ENCODE measurements around the gene CDT1.

DNA sequence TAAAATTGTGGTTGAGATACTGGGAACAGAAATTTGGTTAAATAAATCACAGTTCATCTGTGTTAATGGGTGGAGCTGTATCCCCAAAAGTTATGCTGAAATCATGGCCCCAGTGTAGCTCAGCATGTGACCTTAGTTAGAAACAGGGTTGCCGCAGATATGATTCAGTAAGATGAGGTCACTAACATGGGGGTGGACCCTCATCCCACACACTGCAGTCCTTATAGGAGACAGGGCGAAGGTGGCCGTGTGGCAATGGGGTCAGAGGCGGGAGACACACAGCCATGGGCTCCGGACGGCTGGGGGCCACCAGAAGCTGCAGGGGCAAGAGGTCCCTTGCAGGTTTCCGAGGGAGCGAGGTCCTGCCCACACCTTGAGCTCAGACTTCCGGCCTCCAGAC lies 42.5 kb downstream of the CDT1 start:
- TF ChIP-seq, protein P1, sequence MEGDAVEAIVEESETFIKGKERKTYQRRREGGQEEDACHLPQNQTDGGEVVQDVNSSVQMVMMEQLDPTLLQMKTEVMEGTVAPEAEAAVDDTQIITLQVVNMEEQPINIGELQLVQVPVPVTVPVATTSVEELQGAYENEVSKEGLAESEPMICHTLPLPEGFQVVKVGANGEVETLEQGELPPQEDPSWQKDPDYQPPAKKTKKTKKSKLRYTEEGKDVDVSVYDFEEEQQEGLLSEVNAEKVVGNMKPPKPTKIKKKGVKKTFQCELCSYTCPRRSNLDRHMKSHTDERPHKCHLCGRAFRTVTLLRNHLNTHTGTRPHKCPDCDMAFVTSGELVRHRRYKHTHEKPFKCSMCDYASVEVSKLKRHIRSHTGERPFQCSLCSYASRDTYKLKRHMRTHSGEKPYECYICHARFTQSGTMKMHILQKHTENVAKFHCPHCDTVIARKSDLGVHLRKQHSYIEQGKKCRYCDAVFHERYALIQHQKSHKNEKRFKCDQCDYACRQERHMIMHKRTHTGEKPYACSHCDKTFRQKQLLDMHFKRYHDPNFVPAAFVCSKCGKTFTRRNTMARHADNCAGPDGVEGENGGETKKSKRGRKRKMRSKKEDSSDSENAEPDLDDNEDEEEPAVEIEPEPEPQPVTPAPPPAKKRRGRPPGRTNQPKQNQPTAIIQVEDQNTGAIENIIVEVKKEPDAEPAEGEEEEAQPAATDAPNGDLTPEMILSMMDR (IDR thresholded peaks at IDR 0.05), result no peak
- TF ChIP-seq POLR2A (IDR thresholded peaks at IDR 0.05), result no peak

Data from vagina (tissue), 2 donors.